ENCODE measurements around the gene IL5RA. TPM values are rescaled to one million over a fixed set of nuclear protein-coding genes. Genes with fewer than 3 reads are reported as not detected.
A peak's percentile ranks its signal among the peaks of the same experiment; 100 is the strongest.

IL5RA gene
- total RNA-seq, 1 experiment from 2014 or later, result not detected

DNA sequence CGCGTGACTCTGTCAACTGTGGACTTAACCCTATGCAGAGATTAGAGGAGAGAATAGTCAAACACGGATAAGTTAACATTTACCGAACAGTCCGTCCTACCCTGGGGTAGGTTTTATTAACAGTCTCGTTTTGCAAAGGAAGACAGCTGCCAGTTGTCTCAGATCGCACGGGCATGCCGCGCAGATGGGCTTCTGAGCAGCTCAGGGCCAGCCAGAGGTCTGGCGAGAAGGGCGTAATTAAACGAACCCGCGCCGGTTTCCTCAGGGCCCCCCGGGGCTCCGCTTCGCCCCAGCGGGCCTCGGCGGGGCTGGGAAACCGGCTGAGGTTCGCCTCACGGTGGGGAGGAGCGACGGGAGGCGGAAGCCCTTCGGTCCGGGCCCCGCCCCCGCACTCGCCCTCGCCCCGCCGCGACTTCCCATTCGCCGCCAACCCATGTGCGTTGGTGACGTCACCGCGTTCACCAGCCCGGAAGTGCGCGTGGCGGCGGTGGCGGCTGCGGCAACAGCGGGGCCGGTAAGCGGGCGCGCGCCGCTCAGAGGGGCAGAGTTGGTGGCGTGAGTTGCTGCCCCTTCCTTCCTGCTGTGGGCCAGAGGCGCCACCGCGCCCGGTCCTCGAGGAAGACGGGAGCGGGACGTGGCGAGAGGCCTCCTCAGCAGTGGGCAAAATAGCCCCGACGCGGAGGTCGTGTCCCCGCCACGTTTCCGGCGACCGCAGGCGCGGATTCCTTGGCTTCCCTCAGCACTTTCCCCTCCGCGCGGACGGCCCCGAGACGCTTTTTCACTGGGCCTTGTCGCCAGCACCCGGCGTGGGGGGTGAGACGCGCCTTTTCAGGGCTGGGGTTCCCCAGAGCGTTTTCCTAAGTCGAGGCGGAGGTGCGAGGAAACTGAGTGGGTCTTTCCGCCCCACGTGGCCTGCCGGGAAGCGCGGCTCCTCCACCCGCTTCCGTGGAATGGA lies 16.6 kb upstream of the IL5RA start, which contains the start of gene TRNT1:
TSS of gene TRNT1 (plus strand) at position 464 of the 955 bp plus-strand sequence. CDS start 2,101 bp downstream, outside the sequence.
- intact Hi-C loops (cut with micrococcal nuclease; ENCODE audit: unreplicated experiment), result no loop called here
- H3K36me3 ChIP-seq (ENCODE audit: insufficient read depth, low read length, poor library complexity, severe bottlenecking), result peaks cover 26% of the 10 kb centered on the region
- peaks cover 9% of the 10 kb centered on the region for H3K4me1 ChIP-seq (ENCODE audit: insufficient read depth, low read length, poor library complexity, severe bottlenecking)
- peak; percentile 96 for DNase-seq (ENCODE audit: low spot score)
- BruUV-seq (replicated peaks), result no TSS peak
- H3K27ac ChIP-seq (ENCODE audit: low read depth, low read length, poor library complexity, severe bottlenecking), result peak within 1 kb of the TSS; percentile 96
- CTCF ChIA-PET, result no interaction called here
- no peaks in the 10 kb centered on the region for H3K27me3 ChIP-seq (replicated peaks; ENCODE audit: insufficient read depth, low read depth, low read length, poor library complexity)
- peak within 1 kb of the TSS; percentile 80 for H3K4me3 ChIP-seq (ENCODE audit: low read depth, low read length, poor library complexity, severe bottlenecking)
- POLR2A ChIA-PET (ENCODE audit: low non-redundant PET), result no interaction called here
- no peak for TF ChIP-seq EZH2 (IDR thresholded peaks at IDR 0.05; ENCODE audit: borderline replicate concordance, low read depth, low read length, poor library complexity, severe bottlenecking)
- TF ChIP-seq, protein P1, sequence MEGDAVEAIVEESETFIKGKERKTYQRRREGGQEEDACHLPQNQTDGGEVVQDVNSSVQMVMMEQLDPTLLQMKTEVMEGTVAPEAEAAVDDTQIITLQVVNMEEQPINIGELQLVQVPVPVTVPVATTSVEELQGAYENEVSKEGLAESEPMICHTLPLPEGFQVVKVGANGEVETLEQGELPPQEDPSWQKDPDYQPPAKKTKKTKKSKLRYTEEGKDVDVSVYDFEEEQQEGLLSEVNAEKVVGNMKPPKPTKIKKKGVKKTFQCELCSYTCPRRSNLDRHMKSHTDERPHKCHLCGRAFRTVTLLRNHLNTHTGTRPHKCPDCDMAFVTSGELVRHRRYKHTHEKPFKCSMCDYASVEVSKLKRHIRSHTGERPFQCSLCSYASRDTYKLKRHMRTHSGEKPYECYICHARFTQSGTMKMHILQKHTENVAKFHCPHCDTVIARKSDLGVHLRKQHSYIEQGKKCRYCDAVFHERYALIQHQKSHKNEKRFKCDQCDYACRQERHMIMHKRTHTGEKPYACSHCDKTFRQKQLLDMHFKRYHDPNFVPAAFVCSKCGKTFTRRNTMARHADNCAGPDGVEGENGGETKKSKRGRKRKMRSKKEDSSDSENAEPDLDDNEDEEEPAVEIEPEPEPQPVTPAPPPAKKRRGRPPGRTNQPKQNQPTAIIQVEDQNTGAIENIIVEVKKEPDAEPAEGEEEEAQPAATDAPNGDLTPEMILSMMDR (conservative IDR thresholded peaks at IDR 0.05; ENCODE audit: low read depth, low read length), result no peak
- no peaks in the 10 kb centered on the region for H3K9me3 ChIP-seq (ENCODE audit: low read depth, low read length, poor library complexity, severe bottlenecking)

DNA sequence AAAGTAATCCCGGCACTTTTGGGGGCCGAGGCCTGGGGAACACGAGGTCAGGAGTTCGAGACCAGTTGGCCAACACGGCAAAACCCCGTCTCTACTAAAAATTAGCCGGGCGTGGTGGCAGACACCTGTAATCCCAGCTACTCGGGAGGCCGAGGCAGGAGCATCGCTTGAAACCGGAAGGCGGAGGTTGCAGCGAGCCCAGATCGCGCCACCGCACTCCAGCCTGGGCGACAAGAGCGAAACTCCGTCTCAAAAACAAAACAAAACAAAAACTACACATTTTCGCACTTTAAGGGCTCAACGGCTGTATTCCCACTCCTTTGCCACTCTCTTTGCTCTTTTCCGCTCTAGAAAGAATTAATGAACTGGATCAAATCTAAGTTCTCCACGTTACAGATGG lies 15.8 kb upstream of the IL5RA start:
- POLR2A ChIA-PET (ENCODE audit: low non-redundant PET), result no interaction called here
- TSS peak; percentile 88 for BruUV-seq (replicated peaks)

GRCh38 chr3:3119393-3119851 lies 9.2 kb upstream of the IL5RA start:
- Histone ChIP-seq H3K4me3 (ENCODE audit: low read depth, low read length, poor library complexity, severe bottlenecking) (no peak overlapping the region), H3K4me1 (ENCODE audit: insufficient read depth, low read length, poor library complexity, severe bottlenecking) (no peaks in the 10 kb centered on the region), H3K27me3 (replicated peaks; ENCODE audit: insufficient read depth, low read depth, low read length, poor library complexity) (no peaks in the 10 kb centered on the region), H3K9me3 (ENCODE audit: low read depth, low read length, poor library complexity, severe bottlenecking) (no peaks in the 10 kb centered on the region), H3K27ac (ENCODE audit: low read depth, low read length, poor library complexity, severe bottlenecking) (no peak overlapping the region), H3K36me3 (ENCODE audit: insufficient read depth, low read length, poor library complexity, severe bottlenecking) (no peaks in the 10 kb centered on the region)
- TF ChIP-seq EZH2 (IDR thresholded peaks at IDR 0.05; ENCODE audit: borderline replicate concordance, low read depth, low read length, poor library complexity, severe bottlenecking), result no peak
- TF ChIP-seq, protein P1 (conservative IDR thresholded peaks at IDR 0.05; ENCODE audit: low read depth, low read length), result no peak
- ChIA-PET POLR2A (ENCODE audit: low non-redundant PET) (no interaction called here), CTCF (no interaction called here)
- intact Hi-C loops (cut with micrococcal nuclease; ENCODE audit: unreplicated experiment), result no loop called here
- peak; percentile 65 for DNase-seq (ENCODE audit: low spot score)
- no TSS peak for BruUV-seq (replicated peaks)

More for the DNA sequence above, 15.8 kb upstream of the IL5RA start:
- H3K27me3 ChIP-seq (replicated peaks; ENCODE audit: insufficient read depth, low read depth, low read length, poor library complexity), result no peaks in the 10 kb centered on the region
- TF ChIP-seq EZH2 (IDR thresholded peaks at IDR 0.05; ENCODE audit: borderline replicate concordance, low read depth, low read length, poor library complexity, severe bottlenecking), result no peak
- TF ChIP-seq, protein P1 (conservative IDR thresholded peaks at IDR 0.05; ENCODE audit: low read depth, low read length), result no peak
- no peaks in the 10 kb centered on the region for H3K9me3 ChIP-seq (ENCODE audit: low read depth, low read length, poor library complexity, severe bottlenecking)
- peak overlapping the region; percentile 96 for H3K27ac ChIP-seq (ENCODE audit: low read depth, low read length, poor library complexity, severe bottlenecking)
- H3K4me1 ChIP-seq (ENCODE audit: insufficient read depth, low read length, poor library complexity, severe bottlenecking), result peaks cover 9% of the 10 kb centered on the region
- peaks cover 22% of the 10 kb centered on the region for H3K36me3 ChIP-seq (ENCODE audit: insufficient read depth, low read length, poor library complexity, severe bottlenecking)
- CTCF ChIA-PET, result no interaction called here
- no peak for DNase-seq (ENCODE audit: low spot score)
- H3K4me3 ChIP-seq (ENCODE audit: low read depth, low read length, poor library complexity, severe bottlenecking), result peak overlapping the region; percentile 80
- intact Hi-C loops (cut with micrococcal nuclease; ENCODE audit: unreplicated experiment), result no loop called here
